GM12872 (cell line): ENCODE results near the gene ALDH1A2.

ENCODE experiments used
- TF ChIP-seq, protein P1 (sequence below): IDR thresholded peaks from 3 replicates; pipeline ENCODE4 v1.5.1; 2011; ENCODE audit warnings: low read depth, mild to moderate bottlenecking, low read length, moderate library complexity; ENCODE audit not compliant: insufficient read depth

Gene ALDH1A2

DNA sequence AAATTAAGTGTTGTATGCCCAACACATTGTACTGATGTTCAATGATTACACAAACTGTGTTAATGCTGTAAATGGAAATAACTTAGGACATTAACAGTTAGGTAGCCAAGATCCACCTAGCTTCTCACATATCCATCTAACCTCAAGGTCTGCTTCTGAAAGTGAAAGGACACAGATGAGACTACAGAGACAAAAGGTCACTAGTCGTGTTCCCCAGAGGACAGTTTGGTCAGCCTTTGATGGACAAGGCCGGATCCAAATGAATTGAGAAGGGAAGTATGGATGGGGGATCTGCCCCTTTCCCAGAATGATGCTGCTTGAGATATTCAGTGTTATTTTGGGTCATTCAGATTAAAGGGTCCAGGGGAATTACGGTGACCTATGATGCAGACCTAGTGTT is 17.2 kb downstream of the ALDH1A2 start:
- TF ChIP-seq, protein P1, sequence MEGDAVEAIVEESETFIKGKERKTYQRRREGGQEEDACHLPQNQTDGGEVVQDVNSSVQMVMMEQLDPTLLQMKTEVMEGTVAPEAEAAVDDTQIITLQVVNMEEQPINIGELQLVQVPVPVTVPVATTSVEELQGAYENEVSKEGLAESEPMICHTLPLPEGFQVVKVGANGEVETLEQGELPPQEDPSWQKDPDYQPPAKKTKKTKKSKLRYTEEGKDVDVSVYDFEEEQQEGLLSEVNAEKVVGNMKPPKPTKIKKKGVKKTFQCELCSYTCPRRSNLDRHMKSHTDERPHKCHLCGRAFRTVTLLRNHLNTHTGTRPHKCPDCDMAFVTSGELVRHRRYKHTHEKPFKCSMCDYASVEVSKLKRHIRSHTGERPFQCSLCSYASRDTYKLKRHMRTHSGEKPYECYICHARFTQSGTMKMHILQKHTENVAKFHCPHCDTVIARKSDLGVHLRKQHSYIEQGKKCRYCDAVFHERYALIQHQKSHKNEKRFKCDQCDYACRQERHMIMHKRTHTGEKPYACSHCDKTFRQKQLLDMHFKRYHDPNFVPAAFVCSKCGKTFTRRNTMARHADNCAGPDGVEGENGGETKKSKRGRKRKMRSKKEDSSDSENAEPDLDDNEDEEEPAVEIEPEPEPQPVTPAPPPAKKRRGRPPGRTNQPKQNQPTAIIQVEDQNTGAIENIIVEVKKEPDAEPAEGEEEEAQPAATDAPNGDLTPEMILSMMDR = no peak

DNA sequence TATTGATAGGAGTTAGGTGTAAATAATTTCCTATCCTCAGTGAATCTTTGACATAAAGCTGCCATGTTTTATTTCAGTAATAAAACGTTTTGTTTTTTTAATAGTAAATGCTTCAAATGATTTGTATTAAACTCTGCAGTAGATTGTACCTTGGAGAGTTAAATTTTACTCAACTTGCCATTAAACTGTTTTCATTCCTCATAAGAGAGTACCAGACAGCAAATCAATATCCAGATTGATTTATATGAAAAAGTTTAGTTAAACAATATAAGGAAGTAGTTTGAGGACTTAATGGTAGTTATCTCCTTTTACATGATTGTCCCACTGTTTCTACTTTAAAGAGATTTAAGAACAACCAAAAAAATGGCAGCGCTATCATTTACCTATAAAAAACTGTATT is 18.4 kb downstream of the ALDH1A2 start:
- TF ChIP-seq, protein P1 = no peak

DNA sequence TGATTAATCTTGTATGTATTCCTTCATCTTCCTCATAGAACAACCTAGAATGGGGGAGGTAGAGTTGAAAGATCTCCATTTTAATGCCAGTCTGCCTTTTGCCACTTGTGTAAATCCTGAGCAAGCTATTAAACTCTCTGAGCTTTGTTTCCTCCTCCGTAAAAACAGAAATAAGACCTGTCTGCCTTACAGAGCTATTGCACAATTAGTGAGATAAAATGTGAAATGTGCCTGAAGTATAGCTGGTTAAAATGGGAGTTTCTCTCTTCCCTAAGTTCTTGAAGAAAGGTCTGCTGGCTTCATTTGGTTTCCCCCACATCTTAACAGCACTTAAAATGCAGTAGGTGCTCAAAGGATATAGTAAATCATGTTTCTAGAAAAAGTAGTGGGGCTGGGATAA is 19.0 kb downstream of the ALDH1A2 start:
- TF ChIP-seq, protein P1 = no peak

DNA sequence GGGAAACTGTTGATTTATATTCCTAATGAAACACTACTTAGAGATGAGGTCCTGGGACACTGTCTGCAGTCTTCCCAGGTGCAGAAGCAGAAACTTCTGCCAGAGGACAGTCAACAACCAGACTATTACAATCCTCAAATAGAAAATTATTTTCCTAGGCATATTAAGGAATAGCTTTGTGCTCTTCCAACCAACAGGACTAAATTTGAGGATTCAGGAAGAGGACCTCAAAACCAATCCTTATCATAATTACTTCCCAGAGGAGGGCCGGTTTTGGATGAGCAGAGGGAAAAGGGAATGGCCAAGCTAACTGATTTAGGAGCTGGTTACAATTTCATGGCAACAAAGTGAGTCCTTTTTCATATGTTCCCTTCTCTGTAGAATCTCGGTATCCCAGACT is 21.0 kb downstream of the ALDH1A2 start:
- TF ChIP-seq, protein P1 = no peak

DNA sequence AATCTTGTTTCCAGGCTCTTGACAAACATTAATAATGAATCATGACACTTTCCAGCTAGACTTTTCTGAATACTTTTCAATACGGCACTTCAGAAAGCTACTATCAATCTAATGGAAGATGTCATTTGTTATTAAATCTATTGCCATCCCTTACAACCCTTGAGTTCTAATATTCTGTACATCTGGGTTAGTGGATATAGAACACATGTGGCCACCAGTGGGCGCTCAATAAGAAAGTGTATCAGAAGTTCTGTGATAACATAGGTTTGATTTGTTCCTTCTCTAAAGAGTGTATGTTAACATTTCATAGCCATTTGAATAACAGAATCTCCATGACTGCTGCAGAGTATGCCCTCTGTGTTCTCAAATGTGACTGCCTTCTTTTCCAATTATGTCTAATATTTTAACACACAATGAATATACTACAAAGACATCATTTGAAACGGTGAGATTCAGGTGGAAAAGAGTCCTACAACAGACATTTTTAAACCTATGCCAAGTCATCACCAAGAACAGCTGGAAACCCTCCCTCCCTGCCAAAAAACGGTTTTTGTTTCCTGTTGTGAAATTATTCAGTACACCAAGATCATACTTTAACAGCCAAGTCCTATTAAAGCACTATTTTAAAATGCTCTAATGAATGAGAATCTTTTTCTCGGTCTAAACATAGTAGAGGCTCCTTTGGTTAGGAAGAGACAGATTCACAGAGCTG is 22.2 kb downstream of the ALDH1A2 start:
- TF ChIP-seq, protein P1 = peak; percentile 76

DNA sequence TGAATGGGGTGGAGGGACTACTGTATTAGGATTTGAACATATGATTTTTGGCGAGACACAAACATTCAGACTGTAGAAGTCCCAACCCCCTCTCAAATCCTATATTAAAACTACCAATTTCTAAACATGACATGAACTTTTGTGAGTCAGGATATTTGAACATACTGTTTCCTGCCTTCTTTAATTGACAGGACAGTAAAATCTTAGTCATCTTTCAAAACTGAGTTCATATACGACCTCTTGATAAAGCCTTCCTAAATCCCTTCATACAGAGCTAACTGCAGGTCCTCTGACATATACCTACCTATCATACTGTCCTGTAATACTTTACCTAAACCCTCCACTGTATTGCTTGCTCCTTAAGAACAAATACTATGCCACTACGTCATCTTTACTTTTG is 23.5 kb downstream of the ALDH1A2 start:
- TF ChIP-seq, protein P1 = no peak

DNA sequence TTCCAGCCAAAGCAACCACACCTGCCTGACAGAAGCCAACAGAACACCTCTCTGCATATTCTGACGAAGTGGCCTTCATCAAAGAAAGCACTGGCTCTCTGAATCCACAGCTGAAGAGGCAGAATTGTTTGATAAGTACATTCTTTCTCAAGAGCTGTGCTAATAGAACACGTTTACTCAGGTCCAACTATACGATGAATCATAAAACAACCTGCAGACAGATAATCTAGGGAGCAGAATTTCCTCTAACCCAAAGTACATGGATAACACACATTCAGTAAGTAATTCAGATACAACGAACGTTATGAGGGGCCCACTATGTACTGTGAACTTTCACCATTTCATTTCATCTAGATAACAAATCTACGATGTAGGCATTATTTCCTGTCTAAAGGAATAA is 25.4 kb downstream of the ALDH1A2 start:
- TF ChIP-seq, protein P1 = no peak
